Fibroblast of the aortic adventitia (primary cell): ENCODE results near the gene KLHDC10. TPM values are rescaled to one million over a fixed set of nuclear protein-coding genes. Genes with fewer than 3 reads are reported as not detected.

Experiments used
- DNase-seq: peaks from one replicate; pipeline ENCODE4 v3.0.0-alpha.2; 2010; ENCODE audit warnings: low read depth
- H3K4me3 ChIP-seq: 2 replicates; pipeline ENCODE4 v1.5.1; 2011; ENCODE audit warnings: low read depth, mild to moderate bottlenecking, control low read depth, low read length, moderate library complexity
- CTCF ChIP-seq: IDR thresholded peaks from 2 replicates; pipeline ENCODE4 v1.5.1; 2011; ENCODE audit warnings: mild to moderate bottlenecking, low read length, control low read depth, inconsistent platforms; ENCODE audit not compliant: insufficient read depth
- total RNA-seq: library from RNA; depleted of rRNA; stranded (reverse); fragments of >200 nt; gene quantifications from 2 replicates; pipeline ENCODE4 v1.2.3, GENCODE V29; 2012; ENCODE audit warnings: low replicate concordance

The KLHDC10 gene
- total RNA-seq, 1 donor: 27.2 TPM

DNA sequence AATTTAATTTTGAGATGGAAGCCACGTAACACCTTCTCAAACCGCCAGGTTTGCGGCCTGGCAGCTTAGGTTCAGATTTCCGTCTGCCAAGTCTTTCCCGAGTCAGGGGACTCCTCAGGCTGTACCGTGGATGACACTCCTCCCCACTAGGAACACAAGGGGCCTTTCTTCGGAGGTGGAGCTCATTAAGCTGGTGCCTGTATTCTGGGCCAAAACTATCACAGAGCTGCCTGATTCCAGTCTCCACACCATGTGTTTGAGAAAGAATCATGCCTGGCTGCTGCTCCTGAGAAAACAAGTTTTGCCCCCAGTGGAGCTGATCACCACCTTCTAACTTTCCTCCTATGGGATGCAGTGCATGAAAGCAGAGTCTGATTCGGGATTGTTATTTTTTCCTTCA lies 90.1 kb downstream of the KLHDC10 start:
- no peak for DNase-seq
- no peak for TF ChIP-seq CTCF
- H3K4me3 ChIP-seq: no peak overlapping the region

DNA sequence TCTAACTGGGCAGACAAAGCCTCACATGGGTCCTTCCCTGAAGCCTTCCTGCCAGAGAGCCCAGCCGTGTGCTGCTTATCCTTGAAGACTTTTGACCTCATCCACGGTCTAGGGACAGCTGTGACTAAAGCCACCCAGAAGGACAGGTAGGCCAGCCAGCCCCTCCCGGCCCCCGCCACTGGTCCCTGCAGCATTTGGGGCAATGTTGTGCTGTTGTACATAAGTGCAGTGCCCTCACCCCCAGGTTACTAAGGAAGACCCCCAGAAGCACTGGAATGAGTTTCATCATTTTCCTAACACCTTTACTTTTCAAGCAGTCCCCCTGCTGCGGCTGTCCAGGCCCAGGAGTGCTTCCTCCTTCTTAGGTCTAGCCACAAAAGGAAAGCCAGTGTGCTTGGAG lies 91.9 kb downstream of the KLHDC10 start:
- no peak for DNase-seq
- no peak for TF ChIP-seq CTCF
- no peak overlapping the region for H3K4me3 ChIP-seq

DNA sequence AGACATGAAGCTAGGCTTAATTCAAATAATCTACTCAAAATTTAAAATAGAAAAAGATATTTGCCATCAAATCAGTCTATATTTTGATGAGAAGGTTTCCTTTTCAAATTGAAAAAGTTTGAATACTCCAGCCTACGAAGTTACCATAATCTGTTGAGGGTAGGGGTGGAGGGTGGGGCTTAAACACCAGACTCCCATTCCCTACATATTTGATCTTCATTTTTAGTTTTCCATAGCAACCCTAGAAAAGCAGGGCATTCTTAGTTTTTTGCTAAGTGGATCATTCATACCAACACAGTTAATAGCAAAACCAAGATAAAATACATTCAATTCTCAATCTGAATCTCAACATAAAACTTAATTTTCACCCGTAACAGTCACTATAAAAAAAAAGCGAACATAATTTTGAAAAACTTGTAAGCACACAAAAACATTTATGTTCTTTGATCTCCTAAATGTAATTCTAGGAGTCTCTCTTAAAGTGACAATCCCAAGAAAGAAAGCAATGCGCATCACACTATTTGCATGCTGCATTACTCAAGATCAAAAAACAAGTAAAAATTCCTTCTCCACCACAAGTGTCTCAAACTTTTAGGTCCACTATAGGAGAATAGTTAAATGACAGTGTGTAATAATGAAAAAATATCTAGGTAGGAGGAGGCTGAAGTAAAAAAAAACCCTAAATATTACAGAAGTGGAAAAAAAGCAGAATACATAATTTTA lies 104.1 kb downstream of the KLHDC10 start:
- H3K4me3 ChIP-seq: no peak overlapping the region
- no peak for DNase-seq
- TF ChIP-seq CTCF: no peak

- DNase-seq: no peak
- H3K4me3 ChIP-seq: no peak overlapping the region
- no peak for TF ChIP-seq CTCF
These were observed 107.9 kb downstream of the KLHDC10 start for GRCh38 chr7:130178251-130178650.

GRCh38 chr7:130179631-130180030 lies 109.3 kb downstream of the KLHDC10 start:
- H3K4me3 ChIP-seq: no peak overlapping the region
- no peak for TF ChIP-seq CTCF
- DNase-seq: no peak

DNA sequence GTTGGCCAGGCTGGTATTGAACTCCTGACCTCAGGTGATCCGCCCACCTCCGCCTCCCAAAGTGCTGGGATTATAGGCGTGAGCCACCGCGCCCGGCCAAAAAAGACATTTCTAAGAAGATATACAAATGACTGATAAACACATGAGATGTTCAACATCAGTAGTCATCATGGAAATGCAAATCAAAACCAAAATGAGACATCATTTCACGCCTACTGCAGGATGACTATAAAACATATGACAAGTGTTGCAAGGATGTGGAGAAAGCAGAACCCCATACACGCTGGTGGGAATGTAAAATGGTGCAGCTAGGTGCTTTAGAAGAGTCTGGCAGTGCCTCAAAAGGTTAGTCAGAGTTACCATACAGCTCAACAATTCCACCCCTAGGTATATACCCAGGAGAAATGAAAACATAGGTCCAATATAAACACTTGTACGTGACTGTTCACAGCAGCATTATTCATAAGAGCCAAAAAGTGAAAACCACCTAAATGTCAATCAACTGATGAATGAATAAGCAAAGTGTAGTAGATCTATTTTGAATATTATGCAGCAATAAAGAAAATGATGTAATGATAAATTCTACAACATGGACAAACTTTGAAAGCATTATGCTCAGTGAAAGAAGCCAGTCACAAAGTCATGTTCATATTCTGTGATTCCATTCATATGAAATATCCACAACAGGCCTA lies 110.4 kb downstream of the KLHDC10 start:
- no peak for TF ChIP-seq CTCF
- no peak overlapping the region for H3K4me3 ChIP-seq
- DNase-seq: no peak
